H9 (cell line): ENCODE data around the gene MRPL36. TPM values are rescaled to one million over a fixed set of nuclear protein-coding genes. Genes with fewer than 3 reads are reported as not detected.

Experiments used
- DNase-seq: peaks from one replicate; pipeline ENCODE4 v3.0.0-alpha.2; 2017
- H2AFZ ChIP-seq: one replicate; pipeline ENCODE4 v1.6.1; 2013; ENCODE audit warnings: mild to moderate bottlenecking, low read length, control low read depth, moderate library complexity
- H2AK5ac ChIP-seq: 2 replicates; pipeline ENCODE4 v1.6.1; 2013; ENCODE audit warnings: low read length, control low read depth, mixed read lengths; ENCODE audit not compliant: insufficient read length
- H2BK120ac ChIP-seq: one replicate; pipeline ENCODE4 v1.6.1; 2013; ENCODE audit warnings: low read depth, mild to moderate bottlenecking, low read length, control low read depth, inconsistent platforms; ENCODE audit not compliant: poor library complexity, severe bottlenecking
- H2BK12ac ChIP-seq: 2 replicates; pipeline ENCODE4 v1.6.1; 2013; ENCODE audit warnings: low read length, control low read depth, mixed read lengths, low read depth; ENCODE audit not compliant: insufficient read length
- H2BK15ac ChIP-seq: 2 replicates; pipeline ENCODE4 v1.6.1; 2013; ENCODE audit warnings: low read depth, low read length, control low read depth
- H2BK20ac ChIP-seq: one replicate; pipeline ENCODE4 v1.6.1; 2013; ENCODE audit warnings: low read depth, mild to moderate bottlenecking, low read length, control low read depth, inconsistent platforms; ENCODE audit not compliant: poor library complexity, severe bottlenecking
- H2BK5ac ChIP-seq: 2 replicates; pipeline ENCODE4 v1.6.1; 2013; ENCODE audit warnings: low read length, control low read depth, mixed read lengths; ENCODE audit not compliant: insufficient read length
- H3K14ac ChIP-seq: 2 replicates; pipeline ENCODE4 v1.6.1; 2013; ENCODE audit warnings: low read length, control low read depth; ENCODE audit not compliant: insufficient read depth
- H3K18ac ChIP-seq: 2 replicates; pipeline ENCODE4 v1.6.1; 2013; ENCODE audit warnings: low read depth, mild to moderate bottlenecking, mixed read lengths, low read length, control low read depth; ENCODE audit not compliant: insufficient read length
- H3K23ac ChIP-seq: 2 replicates; pipeline ENCODE4 v1.6.1; 2013; ENCODE audit warnings: low read length, control low read depth, mixed read lengths, low read depth; ENCODE audit not compliant: insufficient read length
- H3K23me2 ChIP-seq: 2 replicates; pipeline ENCODE4 v1.6.1; 2013; ENCODE audit warnings: low read depth, mild to moderate bottlenecking, mixed read lengths, low read length, control low read depth; ENCODE audit not compliant: insufficient read length, poor library complexity, severe bottlenecking
- H3K27ac ChIP-seq: 2 replicates; pipeline ENCODE4 v1.5.1; 2013; ENCODE audit warnings: low read length, control low read depth, mixed read lengths, low read depth; ENCODE audit not compliant: insufficient read length
- H3K27me3 ChIP-seq: 2 replicates; pipeline ENCODE4 v1.6.1; 2013; ENCODE audit warnings: low read length, control low read depth, inconsistent platforms; ENCODE audit not compliant: insufficient read depth
- H3K4ac ChIP-seq: 2 replicates; pipeline ENCODE4 v1.6.1; 2013; ENCODE audit warnings: low read depth, mild to moderate bottlenecking, control low read depth, inconsistent platforms, low read length, moderate library complexity
- H3K4me1 ChIP-seq: 2 replicates; pipeline ENCODE4 v1.6.1; 2013; ENCODE audit warnings: low read length, control low read depth, inconsistent platforms; ENCODE audit not compliant: insufficient read depth
- H3K4me2 ChIP-seq: 2 replicates; pipeline ENCODE4 v1.6.1; 2013; ENCODE audit warnings: low read length, control low read depth, mixed read lengths; ENCODE audit not compliant: insufficient read length, insufficient read depth
- H3K56ac ChIP-seq: 2 replicates; pipeline ENCODE4 v1.6.1; 2013; ENCODE audit warnings: low read depth, mild to moderate bottlenecking, mixed read lengths, low read length, control low read depth; ENCODE audit not compliant: insufficient read length
- H3K79me1 ChIP-seq: 2 replicates; pipeline ENCODE4 v1.6.1; 2013; ENCODE audit warnings: low read depth, mild to moderate bottlenecking, moderate library complexity, low read length, control low read depth, inconsistent platforms; ENCODE audit not compliant: insufficient read depth, poor library complexity, severe bottlenecking
- H3K79me2 ChIP-seq: 2 replicates; pipeline ENCODE4 v1.6.1; 2013; ENCODE audit warnings: low read length, control low read depth, inconsistent platforms; ENCODE audit not compliant: insufficient read depth
- H3K9ac ChIP-seq: 2 replicates; pipeline ENCODE4 v1.6.1; 2013; ENCODE audit warnings: low read length, control low read depth, mixed read lengths; ENCODE audit not compliant: insufficient read length; ENCODE audit errors: extremely low read depth
- H3K9me3 ChIP-seq: one replicate; pipeline ENCODE4 v1.6.1; 2013; ENCODE audit warnings: low read depth, low read length, inconsistent platforms; ENCODE audit not compliant: control insufficient read depth
- H3T11ph ChIP-seq: one replicate; pipeline ENCODE4 v1.6.1; 2013; ENCODE audit warnings: mild to moderate bottlenecking, low read length, control low read depth, inconsistent platforms
- H4K20me1 ChIP-seq: one replicate; pipeline ENCODE4 v1.6.1; 2013; ENCODE audit not compliant: control insufficient read depth, insufficient read length, insufficient read depth
- H4K5ac ChIP-seq: 2 replicates; pipeline ENCODE4 v1.6.1; 2013; ENCODE audit warnings: low read depth, mild to moderate bottlenecking, mixed read lengths, low read length, control low read depth; ENCODE audit not compliant: insufficient read length
- H4K8ac ChIP-seq: replicated peaks from 2 replicates; pipeline ENCODE4 v1.6.1; 2013; ENCODE audit warnings: low read length, control low read depth, mixed read lengths, low read depth; ENCODE audit not compliant: insufficient read length
- H4K91ac ChIP-seq: 2 replicates; pipeline ENCODE4 v1.6.1; 2013; ENCODE audit warnings: low read depth, mild to moderate bottlenecking, moderate library complexity, mixed read lengths, low read length, control low read depth; ENCODE audit not compliant: insufficient read length
- H3K27ac Mint-ChIP-seq, 3 experiments: 2 replicates in 2 of 3; 3 replicates in 1 of 3; pipeline ENCODE4 v1.8.0; 2020 to 2021; ENCODE audit warnings: mixed read lengths in 3 of 3, mild to moderate bottlenecking in 1 of 3, moderate library complexity in 1 of 3
- H3K27me3 Mint-ChIP-seq: 2 replicates; pipeline ENCODE4 v1.8.0; 2021; ENCODE audit warnings: low read depth, mild to moderate bottlenecking, moderate library complexity, mixed read lengths
- H3K36me3 Mint-ChIP-seq, 3 experiments: 2 replicates in 2 of 3; 3 replicates in 1 of 3; pipeline ENCODE4 v1.8.0; 2020 to 2021; ENCODE audit warnings: low read depth in 3 of 3, mixed read lengths in 3 of 3; ENCODE audit not compliant: insufficient read depth in 1 of 3
- H3K4me1 Mint-ChIP-seq, 2 experiments: 2 replicates each; pipeline ENCODE4 v1.8.0; 2020; ENCODE audit warnings: mixed read lengths in 2 of 2
- H3K4me3 Mint-ChIP-seq, 2 experiments: 2 replicates in 1 of 2; 3 replicates in 1 of 2; pipeline ENCODE4 v1.8.0; 2020 to 2021; ENCODE audit warnings: mild to moderate bottlenecking in 2 of 2, mixed read lengths in 2 of 2, moderate library complexity in 1 of 2
- H3K9me3 Mint-ChIP-seq, 2 experiments: 2 replicates in 1 of 2; 3 replicates in 1 of 2; pipeline ENCODE4 v1.8.0; 2020; ENCODE audit warnings: mild to moderate bottlenecking in 2 of 2, mixed read lengths in 2 of 2, moderate library complexity in 1 of 2
- WGBS: extraction: QIAGEN DNeasy Blood & Tissue Kit; methylation state at CpG from one replicate; pipeline ENCODE4 v1.1.7; 2013; ENCODE audit warnings: missing lambda C conversion rate, low lambda C conversion rate, mixed read lengths; ENCODE audit not compliant: insufficient read length; ENCODE audit errors: extremely low coverage; 5-methylcytosine and 5-hydroxymethylcytosine counted together
- total RNA-seq: library from RNA; stranded (reverse); gene quantifications from 2 replicates; pipeline ENCODE4 v1.2.1, GENCODE V29; 2021
- TF ChIP-seq, protein P1 (sequence below): fragments of 200-600 bp; sonication (generic); conservative IDR thresholded peaks from 3 replicates; pipeline ENCODE4 v1.8.0; 2021; ENCODE audit warnings: antibody characterized with exemption, mild to moderate bottlenecking

Gene MRPL36
- total RNA-seq, 1 experiment from 2014 or later: 67.3 TPM

DNA sequence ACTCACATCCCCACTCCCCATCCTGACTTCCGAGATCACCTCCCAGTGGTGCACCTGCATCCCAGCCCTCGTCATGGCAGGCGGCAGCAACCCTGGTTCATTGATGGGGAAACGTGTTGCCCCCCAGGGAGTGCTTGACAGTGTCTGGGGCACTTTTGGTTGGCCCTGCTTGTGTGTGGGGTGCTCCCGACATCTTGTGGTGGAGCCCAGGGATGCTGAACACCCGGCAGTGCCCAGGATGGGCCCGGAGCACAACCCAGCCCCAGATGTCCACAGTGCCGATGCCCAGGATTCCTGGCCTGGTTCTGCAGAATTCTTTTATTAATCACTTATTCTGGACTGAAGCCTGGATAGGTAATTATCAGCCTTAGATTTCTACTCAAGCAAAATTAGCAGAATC is 3.7 kb downstream of the MRPL36 start:
- no peak overlapping the region for H3K4ac ChIP-seq
- Mint-ChIP-seq H3K4me3 (no peak overlapping the region), H3K27me3 (no peaks in the 10 kb centered on the region), H3K36me3 (peaks cover 14 to 29% (median 25%) of the 10 kb centered on the region in 3 experiments), H3K4me1 (peaks cover 11 to 14% of the 10 kb centered on the region in 2 experiments), H3K27ac (no peak overlapping the region), H3K9me3 (peaks cover 0 to 3% of the 10 kb centered on the region in 2 experiments; a peak in 1 of 5 replicates)
- no peak overlapping the region for H2BK5ac ChIP-seq
- no peaks in the 10 kb centered on the region for H3K4me1 ChIP-seq
- peaks cover 3% of the 10 kb centered on the region; the same call in 1 of the 2 replicates for H3K79me2 ChIP-seq
- H4K91ac ChIP-seq: no peak overlapping the region
- no peak overlapping the region for H2AFZ ChIP-seq
- H2BK20ac ChIP-seq: no peak overlapping the region
- no peak overlapping the region for H3K9ac ChIP-seq
- no peak overlapping the region for H3K56ac ChIP-seq
- no peaks in the 10 kb centered on the region for H4K20me1 ChIP-seq
- TF ChIP-seq, protein P1, sequence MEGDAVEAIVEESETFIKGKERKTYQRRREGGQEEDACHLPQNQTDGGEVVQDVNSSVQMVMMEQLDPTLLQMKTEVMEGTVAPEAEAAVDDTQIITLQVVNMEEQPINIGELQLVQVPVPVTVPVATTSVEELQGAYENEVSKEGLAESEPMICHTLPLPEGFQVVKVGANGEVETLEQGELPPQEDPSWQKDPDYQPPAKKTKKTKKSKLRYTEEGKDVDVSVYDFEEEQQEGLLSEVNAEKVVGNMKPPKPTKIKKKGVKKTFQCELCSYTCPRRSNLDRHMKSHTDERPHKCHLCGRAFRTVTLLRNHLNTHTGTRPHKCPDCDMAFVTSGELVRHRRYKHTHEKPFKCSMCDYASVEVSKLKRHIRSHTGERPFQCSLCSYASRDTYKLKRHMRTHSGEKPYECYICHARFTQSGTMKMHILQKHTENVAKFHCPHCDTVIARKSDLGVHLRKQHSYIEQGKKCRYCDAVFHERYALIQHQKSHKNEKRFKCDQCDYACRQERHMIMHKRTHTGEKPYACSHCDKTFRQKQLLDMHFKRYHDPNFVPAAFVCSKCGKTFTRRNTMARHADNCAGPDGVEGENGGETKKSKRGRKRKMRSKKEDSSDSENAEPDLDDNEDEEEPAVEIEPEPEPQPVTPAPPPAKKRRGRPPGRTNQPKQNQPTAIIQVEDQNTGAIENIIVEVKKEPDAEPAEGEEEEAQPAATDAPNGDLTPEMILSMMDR: no peak
- H3T11ph ChIP-seq: no peak overlapping the region
- no peak overlapping the region for H4K8ac ChIP-seq
- H2BK15ac ChIP-seq: no peak overlapping the region
- H2BK120ac ChIP-seq: no peak overlapping the region
- no peak overlapping the region for H3K27ac ChIP-seq
- no peak overlapping the region for H3K18ac ChIP-seq
- no peak overlapping the region for H2AK5ac ChIP-seq
- peaks cover 14% of the 10 kb centered on the region for H3K23me2 ChIP-seq
- no peaks in the 10 kb centered on the region for H3K9me3 ChIP-seq
- no peaks in the 10 kb centered on the region for H3K27me3 ChIP-seq
- no peak overlapping the region for H3K23ac ChIP-seq
- WGBS: no CpG with 5 or more reads among the region's 8 CpGs
- no peak overlapping the region for H3K14ac ChIP-seq
- no peak overlapping the region for H4K5ac ChIP-seq
- no peak overlapping the region for H2BK12ac ChIP-seq
- no peak overlapping the region for H3K4me2 ChIP-seq
- H3K79me1 ChIP-seq: peaks cover 6% of the 10 kb centered on the region
- no peak for DNase-seq
